Measurements from ENCODE around the gene IL22RA2. TPM values are rescaled to one million over a fixed set of nuclear protein-coding genes. Genes with fewer than 3 reads are reported as not detected.

IL22RA2 gene
- total and polyA plus RNA-seq, 12 donors: not detected

GRCh38 chr6:137181891-137182653, 8.6 kb upstream of the IL22RA2 start:
- Histone ChIP-seq H3K4me3 (no peak overlapping the region), H3K27ac (no peak overlapping the region), H3K36me3 (replicated peaks in 1 of 2) (no peaks in the 10 kb centered on the region), H3K27me3 (no peaks in the 10 kb centered on the region), H3K9me3 (replicated peaks in 1 of 3) (peaks cover 3 to 30% (median 12%) of the 10 kb centered on the region in 3 donors), H3K4me1 (replicated peaks in 1 of 2) (no peaks in the 10 kb centered on the region)
- no peak for TF ChIP-seq POLR2A (IDR thresholded peaks at IDR 0.05)
- no peak for TF ChIP-seq CTCF (IDR thresholded peaks at IDR 0.05)
- 61 to 72% (median 69%) methylated on average over 3 of the region's 3 CpGs for WGBS, 4 donors
- no peak for DNase-seq
- intact Hi-C loops (cut with DNase I): no loop called here

- no peak for DNase-seq
- Histone ChIP-seq H3K4me1 (replicated peaks in 1 of 2) (peaks cover 0 to 10% of the 10 kb centered on the region in 2 donors), H3K9me3 (replicated peaks in 1 of 3) (peaks cover 3 to 10% (median 7%) of the 10 kb centered on the region in 3 donors), H3K4me3 (no peak overlapping the region), H3K36me3 (replicated peaks in 1 of 2) (no peaks in the 10 kb centered on the region), H3K27ac (no peak overlapping the region), H3K27me3 (no peaks in the 10 kb centered on the region)
- WGBS, 4 donors: 81 to 95% (median 88%) methylated on average over 1 of the region's 1 CpG
- intact Hi-C loops (cut with DNase I): no loop called here
- TF ChIP-seq CTCF (IDR thresholded peaks at IDR 0.05) (no peak), POLR2A (IDR thresholded peaks at IDR 0.05) (no peak)
Measured at GRCh38 chr6:137177611-137178010, 4.2 kb upstream of the IL22RA2 start.

DNA sequence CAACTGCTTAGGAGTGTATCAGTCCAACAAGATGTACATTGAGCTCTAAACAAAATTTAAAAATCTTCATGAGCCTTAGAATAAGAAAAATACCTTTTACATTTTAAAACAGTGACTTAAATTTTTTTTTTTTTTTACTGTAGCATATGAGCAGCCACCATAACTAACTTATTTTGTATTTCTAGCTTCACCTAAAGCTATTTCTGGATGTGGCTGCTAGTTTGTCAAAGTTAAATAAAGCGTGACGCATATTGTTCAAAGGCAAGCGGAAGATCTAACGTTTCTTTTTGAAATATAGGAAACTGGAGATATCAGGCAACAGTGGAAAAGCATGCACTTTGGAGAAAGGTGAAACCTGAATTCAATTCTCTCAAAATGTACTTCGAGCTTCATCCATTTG, 3.3 kb upstream of the IL22RA2 start:
- WGBS, 4 donors: 92 to 95% (median 93%) methylated on average over 5 of the region's 5 CpGs
- no peak overlapping the region for H3K27ac ChIP-seq

DNA sequence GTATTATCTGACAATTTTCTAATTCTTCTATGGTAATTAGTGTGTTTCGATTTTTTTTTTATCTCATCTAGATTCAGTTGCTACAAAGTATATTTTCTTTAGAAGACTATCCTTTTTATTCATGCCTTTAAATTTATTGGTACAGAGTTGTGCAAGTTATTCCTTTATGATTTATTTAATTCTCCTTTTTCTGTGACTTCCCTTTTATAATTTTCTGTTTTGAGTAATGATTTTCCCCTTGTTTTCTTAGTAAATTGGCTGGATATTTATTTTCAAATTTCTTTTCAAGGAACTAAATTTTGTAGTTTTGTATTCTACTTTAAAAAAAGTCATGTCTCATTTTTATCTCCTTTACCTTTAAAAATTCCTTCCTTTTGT, 2.4 kb upstream of the IL22RA2 start:
- no peak for TF ChIP-seq POLR2A (IDR thresholded peaks at IDR 0.05)
- TF ChIP-seq CTCF (IDR thresholded peaks at IDR 0.05): no peak
- DNase-seq: no peak
- H3K27ac ChIP-seq: no peak overlapping the region
- 30 to 73% (median 63%) methylated on average over 1 of the region's 1 CpG for WGBS, 4 donors
- H3K4me1 ChIP-seq (replicated peaks in 1 of 2): peaks cover 0 to 10% of the 10 kb centered on the region in 2 donors
- no peaks in the 10 kb centered on the region for H3K36me3 ChIP-seq (replicated peaks in 1 of 2)
- H3K4me3 ChIP-seq: no peak overlapping the region
- no peaks in the 10 kb centered on the region for H3K9me3 ChIP-seq (replicated peaks in 1 of 3)
- no peaks in the 10 kb centered on the region for H3K27me3 ChIP-seq
- intact Hi-C loops (cut with DNase I): no loop called here

More for the DNA sequence above, 3.3 kb upstream of the IL22RA2 start:
- no peak for TF ChIP-seq POLR2A (IDR thresholded peaks at IDR 0.05)
- no peak for TF ChIP-seq CTCF (IDR thresholded peaks at IDR 0.05)
- H3K27me3 ChIP-seq: no peaks in the 10 kb centered on the region
- no peaks in the 10 kb centered on the region for H3K36me3 ChIP-seq (replicated peaks in 1 of 2)
- H3K4me1 ChIP-seq (replicated peaks in 1 of 2): peaks cover 0 to 10% of the 10 kb centered on the region in 2 donors
- intact Hi-C loops (cut with DNase I): no loop called here
- no peak for DNase-seq
- peaks cover 0 to 3% (median 3%) of the 10 kb centered on the region in 3 donors for H3K9me3 ChIP-seq (replicated peaks in 1 of 3)
- H3K4me3 ChIP-seq: no peak overlapping the region
